HL-60 (cell line): ENCODE results near the gene ZRANB3.

Experiments
- REST ChIP-seq: IDR thresholded peaks from 2 replicates; pipeline ENCODE4 v1.6.1; 2012; ENCODE audit warnings: low read depth; ENCODE audit not compliant: insufficient replicate concordance
- SPI1 ChIP-seq: IDR thresholded peaks from 2 replicates; pipeline ENCODE4 v1.6.1; 2012; ENCODE audit warnings: low read depth, mild to moderate bottlenecking, borderline replicate concordance
- TF ChIP-seq, protein P1 (sequence below): IDR thresholded peaks from one replicate; pipeline ENCODE4 v1.5.1; 2011; ENCODE audit warnings: low read length, control low read depth, inconsistent platforms; ENCODE audit not compliant: insufficient read depth

GRCh38 chr2:135311268-135311667 lies 219.8 kb downstream of the ZRANB3 start:
- no peak for TF ChIP-seq REST
- TF ChIP-seq, protein P1, sequence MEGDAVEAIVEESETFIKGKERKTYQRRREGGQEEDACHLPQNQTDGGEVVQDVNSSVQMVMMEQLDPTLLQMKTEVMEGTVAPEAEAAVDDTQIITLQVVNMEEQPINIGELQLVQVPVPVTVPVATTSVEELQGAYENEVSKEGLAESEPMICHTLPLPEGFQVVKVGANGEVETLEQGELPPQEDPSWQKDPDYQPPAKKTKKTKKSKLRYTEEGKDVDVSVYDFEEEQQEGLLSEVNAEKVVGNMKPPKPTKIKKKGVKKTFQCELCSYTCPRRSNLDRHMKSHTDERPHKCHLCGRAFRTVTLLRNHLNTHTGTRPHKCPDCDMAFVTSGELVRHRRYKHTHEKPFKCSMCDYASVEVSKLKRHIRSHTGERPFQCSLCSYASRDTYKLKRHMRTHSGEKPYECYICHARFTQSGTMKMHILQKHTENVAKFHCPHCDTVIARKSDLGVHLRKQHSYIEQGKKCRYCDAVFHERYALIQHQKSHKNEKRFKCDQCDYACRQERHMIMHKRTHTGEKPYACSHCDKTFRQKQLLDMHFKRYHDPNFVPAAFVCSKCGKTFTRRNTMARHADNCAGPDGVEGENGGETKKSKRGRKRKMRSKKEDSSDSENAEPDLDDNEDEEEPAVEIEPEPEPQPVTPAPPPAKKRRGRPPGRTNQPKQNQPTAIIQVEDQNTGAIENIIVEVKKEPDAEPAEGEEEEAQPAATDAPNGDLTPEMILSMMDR, result no peak
- no peak for TF ChIP-seq SPI1
